HFF-Myc (cell line): ENCODE results near the gene C5orf46.
"Not testable (repeated sequence)": the region's sequence is repeated elsewhere in the genome, so short reads cannot be mapped to it uniquely, and the experiment has no call there.

Source experiments
- DNase-seq: peaks from one replicate; pipeline ENCODE4 v3.0.0-alpha.2; 2011; ENCODE audit warnings: low read depth; ENCODE audit errors: extremely low read depth
- H3K4me3 ChIP-seq: replicated peaks from 2 replicates; pipeline ENCODE4 v1.5.1; 2011; ENCODE audit warnings: low read depth, mild to moderate bottlenecking, control low read depth, low read length
- TF ChIP-seq, protein P1 (sequence below): IDR thresholded peaks from 2 replicates; pipeline ENCODE4 v1.5.1; 2012; ENCODE audit warnings: mild to moderate bottlenecking, low read depth, low read length, control low read depth; ENCODE audit errors: missing control alignments

The C5orf46 gene

DNA sequence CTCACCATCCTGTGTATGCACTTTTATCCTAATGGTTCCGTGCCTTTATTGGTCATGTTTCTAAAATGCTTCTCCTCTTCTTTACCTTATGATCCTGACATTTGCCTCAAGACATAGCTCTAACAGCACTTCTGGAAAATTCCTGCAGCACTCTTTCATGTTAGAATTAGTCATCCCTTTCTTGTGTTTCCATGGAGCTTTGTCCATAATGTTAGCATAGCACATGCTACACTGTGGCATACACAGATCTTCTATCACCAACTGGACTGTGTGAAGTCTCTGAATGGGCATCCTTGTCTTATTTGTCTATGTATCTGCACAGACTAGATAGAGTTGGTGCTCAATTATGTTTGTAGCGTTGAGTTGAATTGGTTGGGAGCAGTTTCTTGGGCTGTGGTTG lies 25.9 kb downstream of the C5orf46 start:
- TF ChIP-seq, protein P1, sequence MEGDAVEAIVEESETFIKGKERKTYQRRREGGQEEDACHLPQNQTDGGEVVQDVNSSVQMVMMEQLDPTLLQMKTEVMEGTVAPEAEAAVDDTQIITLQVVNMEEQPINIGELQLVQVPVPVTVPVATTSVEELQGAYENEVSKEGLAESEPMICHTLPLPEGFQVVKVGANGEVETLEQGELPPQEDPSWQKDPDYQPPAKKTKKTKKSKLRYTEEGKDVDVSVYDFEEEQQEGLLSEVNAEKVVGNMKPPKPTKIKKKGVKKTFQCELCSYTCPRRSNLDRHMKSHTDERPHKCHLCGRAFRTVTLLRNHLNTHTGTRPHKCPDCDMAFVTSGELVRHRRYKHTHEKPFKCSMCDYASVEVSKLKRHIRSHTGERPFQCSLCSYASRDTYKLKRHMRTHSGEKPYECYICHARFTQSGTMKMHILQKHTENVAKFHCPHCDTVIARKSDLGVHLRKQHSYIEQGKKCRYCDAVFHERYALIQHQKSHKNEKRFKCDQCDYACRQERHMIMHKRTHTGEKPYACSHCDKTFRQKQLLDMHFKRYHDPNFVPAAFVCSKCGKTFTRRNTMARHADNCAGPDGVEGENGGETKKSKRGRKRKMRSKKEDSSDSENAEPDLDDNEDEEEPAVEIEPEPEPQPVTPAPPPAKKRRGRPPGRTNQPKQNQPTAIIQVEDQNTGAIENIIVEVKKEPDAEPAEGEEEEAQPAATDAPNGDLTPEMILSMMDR: no peak
- DNase-seq: no peak
- H3K4me3 ChIP-seq: no peak overlapping the region

DNA sequence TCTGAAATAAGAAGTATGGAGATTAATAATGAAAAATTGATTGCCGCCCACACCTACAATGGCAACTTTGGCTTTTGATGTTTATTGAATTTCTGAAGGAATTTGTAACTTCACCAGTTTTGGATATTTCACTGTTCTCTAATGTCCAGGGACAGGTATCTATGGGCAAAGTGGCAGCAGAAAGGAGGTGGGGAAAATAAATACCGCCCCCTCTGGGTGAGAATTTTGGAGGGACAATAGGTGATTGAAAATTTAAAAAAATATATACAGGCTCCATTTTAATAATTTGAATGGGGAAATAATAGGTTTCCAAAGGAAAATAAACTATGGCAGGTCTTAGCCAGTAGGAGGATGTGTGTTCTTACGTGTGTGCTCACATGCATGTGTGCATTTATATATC lies 26.6 kb downstream of the C5orf46 start:
- H3K4me3 ChIP-seq: no peak overlapping the region
- TF ChIP-seq, protein P1: no peak
- DNase-seq: no peak

DNA sequence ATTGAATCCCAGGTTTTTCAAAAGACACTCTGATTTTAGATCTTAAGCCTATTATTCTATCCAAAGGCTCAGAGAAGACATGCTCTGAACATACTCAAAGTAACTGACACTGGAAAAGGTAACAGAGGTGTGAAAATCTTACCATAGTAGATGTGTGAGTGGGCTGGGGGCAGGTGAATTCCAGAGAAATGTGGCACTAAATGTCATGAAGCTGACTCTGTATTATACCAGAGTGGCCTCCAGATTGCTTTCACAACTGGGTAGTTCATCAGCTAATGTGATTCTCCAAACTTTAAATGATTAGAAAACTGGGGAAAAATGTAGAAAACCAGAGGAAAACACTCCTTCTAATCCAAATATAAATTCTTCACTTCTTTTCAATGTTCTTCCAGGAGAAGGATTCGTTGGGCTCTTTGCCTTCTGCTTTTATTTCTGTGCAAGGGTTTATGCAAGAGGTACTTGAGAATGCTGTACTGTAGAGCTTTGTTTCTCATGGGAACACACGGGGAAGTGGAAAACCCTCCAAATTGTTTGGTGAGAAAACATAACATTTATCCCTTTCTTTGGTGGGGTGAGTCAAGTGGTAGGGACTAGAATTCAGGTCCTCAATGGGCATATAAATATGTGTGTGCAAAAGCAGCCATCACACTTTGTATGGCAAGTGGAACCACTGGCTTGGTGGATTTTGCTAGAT lies 28.1 kb downstream of the C5orf46 start, which contains the start of gene SCGB3A2:
Gene SCGB3A2 (plus strand): TSS at position 646 of the 694 bp plus-strand sequence. CDS start 93 bp downstream, outside the sequence.
- DNase-seq: no peak
- no peak within 1 kb of the TSS for H3K4me3 ChIP-seq
- TF ChIP-seq, protein P1: no peak

DNA sequence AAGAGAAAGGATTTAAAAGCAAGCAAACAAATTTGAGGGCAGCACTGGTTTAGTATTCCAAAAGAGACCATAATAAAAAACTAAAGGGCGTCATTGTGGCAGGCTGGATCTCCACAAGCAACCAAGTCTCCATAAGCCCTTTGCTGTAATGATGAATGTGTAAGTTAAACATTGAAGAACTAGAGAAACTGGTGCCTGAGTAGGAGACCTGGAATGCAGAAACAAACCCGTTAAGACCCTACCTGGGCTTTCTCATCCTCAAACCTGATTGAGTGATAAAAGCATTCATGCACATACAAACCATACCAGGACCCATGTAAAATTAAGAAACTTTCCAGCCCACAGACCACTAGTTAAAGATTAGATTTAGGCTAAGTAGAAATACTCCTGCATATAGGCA lies 29.7 kb downstream of the C5orf46 start:
- TF ChIP-seq, protein P1: no peak
- no peak overlapping the region for H3K4me3 ChIP-seq
- DNase-seq: no peak

DNA sequence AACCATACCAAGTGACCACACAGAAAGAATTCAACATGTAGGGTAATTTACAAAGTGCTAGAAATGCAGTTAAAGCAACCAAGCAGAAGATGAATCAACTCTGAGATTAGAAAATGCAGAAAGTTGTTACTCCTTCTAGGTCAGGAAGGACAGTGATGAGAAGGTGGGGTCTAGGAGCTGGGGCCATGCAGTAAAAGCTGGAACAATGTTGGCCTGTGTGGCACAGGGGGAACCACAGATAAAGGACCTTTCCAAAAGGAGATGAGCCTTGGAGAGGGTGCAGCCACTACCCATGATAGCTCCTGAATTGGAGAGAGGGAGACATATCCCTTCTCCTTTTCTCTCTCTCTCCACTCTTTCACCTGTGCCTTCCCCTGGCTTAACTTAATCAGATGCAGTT lies 30.2 kb downstream of the C5orf46 start:
- no peak overlapping the region for H3K4me3 ChIP-seq
- no peak for DNase-seq
- TF ChIP-seq, protein P1: no peak

DNA sequence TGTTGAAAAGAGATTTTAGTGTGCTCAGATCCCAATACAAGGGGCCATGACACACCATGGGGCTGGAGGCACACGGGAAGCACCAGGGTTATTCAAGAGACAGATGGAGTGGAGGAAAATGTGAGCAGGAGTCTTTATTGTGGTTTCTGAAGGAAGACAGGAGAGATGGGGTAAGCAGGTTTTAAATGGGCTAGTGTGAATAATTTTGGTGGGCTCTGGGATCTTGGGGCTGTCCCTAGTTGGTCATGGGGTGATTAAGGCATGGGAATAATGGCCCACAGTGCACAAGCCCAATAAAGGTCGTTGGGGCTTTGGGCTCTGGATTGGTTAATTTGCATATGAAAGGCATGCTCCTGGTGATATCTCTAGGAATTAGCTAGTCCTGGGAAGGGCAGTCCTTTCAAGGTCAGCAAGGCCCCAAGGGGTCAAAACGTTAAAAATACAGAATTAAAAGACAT lies 31.4 kb downstream of the C5orf46 start:
- DNase-seq: no peak
- TF ChIP-seq, protein P1: no peak
- H3K4me3 ChIP-seq: no peak overlapping the region

DNA sequence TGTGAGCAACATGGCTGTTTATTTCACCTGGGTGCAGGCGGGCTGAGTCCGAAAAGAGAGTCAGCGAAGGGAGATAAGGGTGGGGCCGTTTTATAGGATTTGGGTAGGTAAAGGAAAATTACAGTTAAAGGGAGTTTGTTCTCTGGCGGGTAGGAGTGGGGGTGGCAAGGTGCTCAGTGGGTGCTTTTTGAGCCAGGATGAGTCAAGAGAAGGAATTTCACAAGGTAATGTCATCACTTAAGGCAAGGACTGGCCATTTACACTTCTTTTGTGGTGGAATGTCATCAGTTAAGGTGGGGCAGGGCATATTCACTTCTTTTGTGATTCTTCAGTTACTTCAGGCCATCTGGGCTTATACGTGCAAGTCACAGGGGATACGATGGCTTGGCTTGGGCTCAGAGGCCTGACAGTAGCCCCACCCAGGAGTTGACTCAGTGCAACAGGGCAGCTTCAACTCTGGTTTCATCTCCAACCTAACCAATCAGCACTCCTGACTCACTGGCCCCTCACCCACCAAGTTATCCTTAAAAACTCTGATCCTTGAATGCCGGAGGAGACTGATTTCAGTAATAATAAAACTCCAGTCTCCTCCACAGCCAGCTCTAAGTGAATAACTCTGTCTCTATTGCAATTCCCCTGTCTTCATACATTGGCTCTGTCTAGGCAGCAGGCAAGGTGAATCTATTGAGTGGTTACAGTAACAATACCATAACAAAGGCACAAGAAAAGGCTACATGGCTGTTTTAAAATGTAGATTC lies 32.0 kb downstream of the C5orf46 start:
- DNase-seq, H3K4me3 ChIP-seq: not testable (repeated sequence)

DNA sequence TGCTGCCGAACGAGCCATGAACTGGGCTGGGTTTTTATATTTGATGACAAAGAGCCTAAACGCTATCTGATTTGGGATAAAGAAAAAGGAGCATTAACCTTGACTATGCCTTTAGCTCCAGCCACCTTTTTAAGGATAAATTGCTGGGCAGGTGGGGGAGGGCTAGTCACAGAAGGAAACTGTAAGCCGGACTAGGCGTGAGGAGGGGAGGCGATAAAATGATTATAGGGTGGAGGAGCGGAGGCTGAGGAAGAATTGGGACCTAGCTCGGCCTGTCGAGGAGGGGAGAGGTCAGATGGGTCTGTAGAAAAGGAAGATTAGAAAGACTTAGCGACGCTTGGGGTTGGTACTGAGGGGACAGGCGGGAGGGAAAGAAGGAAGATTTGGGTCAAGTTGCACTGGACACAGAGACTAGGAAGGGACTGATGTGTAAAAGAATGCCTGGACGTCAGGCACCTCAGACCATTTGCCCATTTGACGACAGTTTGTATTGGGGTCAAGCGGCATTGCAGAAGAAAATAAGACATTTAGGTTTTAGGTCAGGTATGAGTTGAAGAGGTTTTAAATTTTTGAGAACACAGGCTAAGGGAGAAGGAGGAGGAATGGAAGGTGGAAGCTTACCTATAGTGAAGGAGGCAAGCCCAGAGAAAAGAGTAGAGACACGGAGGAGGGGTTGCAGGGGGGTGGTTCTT lies 33.4 kb downstream of the C5orf46 start:
- DNase-seq, H3K4me3 ChIP-seq: not testable (repeated sequence)

DNA sequence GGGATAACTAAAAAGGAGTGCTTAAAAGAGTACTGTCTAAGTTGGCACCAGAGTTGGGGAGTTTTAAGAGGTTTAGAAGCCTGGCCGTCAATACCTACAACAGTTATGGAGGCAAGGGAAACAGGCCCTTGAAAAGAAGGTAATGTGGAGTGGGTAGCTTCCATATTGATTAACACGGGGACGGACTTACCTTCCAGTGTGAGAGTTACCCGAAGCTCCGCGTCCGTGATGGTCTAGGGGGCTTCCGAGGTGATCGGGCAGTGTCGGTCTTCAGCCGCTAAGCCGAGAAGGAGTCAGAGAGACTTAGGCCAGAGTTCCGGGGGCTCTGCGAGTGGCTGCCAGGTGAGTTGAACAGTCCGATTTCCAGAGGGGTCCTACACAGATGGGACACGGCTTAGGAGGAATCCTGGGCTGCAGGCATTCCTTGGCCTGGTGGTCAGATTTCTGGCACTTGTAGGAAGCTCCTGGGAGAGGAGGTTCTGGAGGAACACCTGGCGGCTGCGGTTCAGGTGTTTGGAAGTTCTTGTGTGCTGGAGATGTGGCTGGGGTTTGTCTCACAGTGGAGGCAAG lies 34.3 kb downstream of the C5orf46 start:
- H3K4me3 ChIP-seq, DNase-seq: not testable (repeated sequence)

DNA sequence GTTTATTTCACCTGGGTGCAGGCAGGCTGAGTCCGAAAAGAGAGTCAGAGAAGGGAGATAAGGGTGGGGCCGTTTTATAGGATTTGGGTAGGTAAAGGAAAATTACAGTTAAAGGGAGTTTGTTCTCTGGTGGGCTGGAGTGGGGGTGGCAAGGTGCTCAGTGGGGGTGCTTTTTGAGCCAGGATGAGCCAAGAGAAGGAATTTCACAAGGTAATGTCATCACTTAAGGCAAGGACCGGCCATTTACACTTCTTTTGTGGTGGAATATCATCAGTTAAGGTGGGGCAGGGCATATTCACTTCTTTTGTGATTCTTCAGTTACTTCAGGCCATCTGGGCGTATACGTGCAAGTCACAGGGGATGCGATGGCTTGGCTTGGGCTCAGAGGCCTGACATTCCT lies 36.4 kb downstream of the C5orf46 start:
- H3K4me3 ChIP-seq, DNase-seq: not testable (repeated sequence)
